ENCODE results near the gene RPLP1. TPM values are rescaled to one million over a fixed set of nuclear protein-coding genes. Genes with fewer than 3 reads are reported as not detected.

RPLP1 gene
- total RNA-seq, 4 donors from 2014 or later: 245 to 770 (median 386) TPM

DNA sequence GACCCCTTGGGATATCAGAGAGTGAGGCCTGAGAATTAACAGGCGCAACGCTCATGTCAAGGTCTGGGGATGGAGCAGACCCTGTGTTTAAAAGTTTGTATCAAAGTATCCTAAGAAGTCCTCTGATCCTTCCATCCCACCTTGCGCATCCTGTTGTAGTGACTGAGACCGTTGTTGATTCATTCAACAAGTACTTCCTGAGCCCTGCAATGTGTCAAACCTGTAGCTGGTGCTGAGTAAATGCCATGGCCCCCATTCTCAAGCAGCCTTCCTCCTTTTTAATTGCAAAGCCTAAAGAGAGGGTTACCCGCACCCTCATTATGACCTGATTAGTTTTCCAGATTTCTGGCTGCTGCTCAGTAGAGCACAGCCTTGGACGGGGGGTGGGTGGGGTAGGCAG lies 46.4 kb downstream of the RPLP1 start:
- no peak for DNase-seq
- H3K36me3 ChIP-seq: no peaks in the 10 kb centered on the region
- no peak for TF ChIP-seq POLR2A (IDR thresholded peaks at IDR 0.05)
- TF ChIP-seq, protein P1, sequence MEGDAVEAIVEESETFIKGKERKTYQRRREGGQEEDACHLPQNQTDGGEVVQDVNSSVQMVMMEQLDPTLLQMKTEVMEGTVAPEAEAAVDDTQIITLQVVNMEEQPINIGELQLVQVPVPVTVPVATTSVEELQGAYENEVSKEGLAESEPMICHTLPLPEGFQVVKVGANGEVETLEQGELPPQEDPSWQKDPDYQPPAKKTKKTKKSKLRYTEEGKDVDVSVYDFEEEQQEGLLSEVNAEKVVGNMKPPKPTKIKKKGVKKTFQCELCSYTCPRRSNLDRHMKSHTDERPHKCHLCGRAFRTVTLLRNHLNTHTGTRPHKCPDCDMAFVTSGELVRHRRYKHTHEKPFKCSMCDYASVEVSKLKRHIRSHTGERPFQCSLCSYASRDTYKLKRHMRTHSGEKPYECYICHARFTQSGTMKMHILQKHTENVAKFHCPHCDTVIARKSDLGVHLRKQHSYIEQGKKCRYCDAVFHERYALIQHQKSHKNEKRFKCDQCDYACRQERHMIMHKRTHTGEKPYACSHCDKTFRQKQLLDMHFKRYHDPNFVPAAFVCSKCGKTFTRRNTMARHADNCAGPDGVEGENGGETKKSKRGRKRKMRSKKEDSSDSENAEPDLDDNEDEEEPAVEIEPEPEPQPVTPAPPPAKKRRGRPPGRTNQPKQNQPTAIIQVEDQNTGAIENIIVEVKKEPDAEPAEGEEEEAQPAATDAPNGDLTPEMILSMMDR (IDR thresholded peaks at IDR 0.05): no peak
- H3K9me3 ChIP-seq: no peaks in the 10 kb centered on the region
- H3K4me1 ChIP-seq: no peaks in the 10 kb centered on the region
- no peak overlapping the region for H3K4me3 ChIP-seq
- H3K27me3 ChIP-seq: no peaks in the 10 kb centered on the region
- H3K27ac ChIP-seq: no peak overlapping the region

DNA sequence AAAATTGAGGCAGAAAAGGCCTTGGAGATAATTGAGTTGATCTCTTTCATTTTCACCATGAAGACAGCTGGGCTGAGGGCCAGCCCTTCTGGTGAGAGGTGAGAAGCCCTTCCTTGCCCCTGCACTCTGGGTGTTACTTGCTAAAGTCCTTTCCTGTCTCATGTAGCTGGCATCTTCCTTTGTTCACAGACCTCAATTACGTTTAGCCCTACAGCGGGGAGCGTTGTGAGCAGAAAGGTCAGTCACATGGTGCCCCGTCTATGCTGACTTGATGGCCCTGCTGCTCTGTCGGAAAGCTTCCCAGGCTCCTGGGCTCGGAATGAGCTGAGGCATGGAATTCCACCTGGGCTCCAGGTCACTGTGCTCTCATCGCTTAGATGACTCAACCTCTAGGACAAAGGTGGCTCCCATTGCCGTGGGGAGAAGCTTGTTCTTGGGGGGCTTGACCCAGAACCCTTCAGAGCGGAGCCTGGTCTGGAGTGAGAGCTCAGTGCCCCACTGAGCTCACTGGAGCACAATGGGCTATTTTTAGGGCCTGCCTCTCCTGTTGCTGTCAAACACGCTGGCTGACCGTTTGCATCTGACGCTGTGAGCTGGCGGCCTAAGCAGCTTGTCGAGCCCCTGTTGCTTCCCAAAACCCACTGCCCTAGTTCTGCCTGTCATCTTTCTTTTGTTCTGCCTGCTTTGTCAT lies 47.0 kb downstream of the RPLP1 start:
- H3K4me1 ChIP-seq: no peaks in the 10 kb centered on the region

DNA sequence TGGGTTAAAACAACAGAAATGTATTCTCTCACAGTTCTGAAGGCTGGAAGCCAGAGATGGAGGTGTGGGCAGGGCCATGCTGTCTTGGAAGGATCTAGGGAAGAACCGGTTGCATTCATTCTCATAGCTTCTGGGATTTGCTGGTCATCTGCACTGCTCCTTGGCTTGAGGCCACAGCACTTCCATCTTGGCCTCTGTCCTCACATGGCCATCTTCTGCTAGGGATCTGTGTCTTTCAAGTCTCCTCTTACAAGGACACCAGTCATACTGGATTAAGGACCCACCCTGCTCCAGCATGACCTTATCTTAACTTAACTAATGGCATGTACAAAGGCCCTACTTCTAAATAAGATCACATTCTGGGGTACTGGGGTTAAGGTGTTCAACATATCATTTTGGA lies 47.7 kb downstream of the RPLP1 start:
- Histone ChIP-seq H3K27ac (no peak overlapping the region), H3K9me3 (no peaks in the 10 kb centered on the region), H3K36me3 (no peaks in the 10 kb centered on the region), H3K4me1 (no peaks in the 10 kb centered on the region), H3K4me3 (no peak overlapping the region), H3K27me3 (no peaks in the 10 kb centered on the region)
- DNase-seq: no peak
- no peak for TF ChIP-seq POLR2A (IDR thresholded peaks at IDR 0.05)
- TF ChIP-seq, protein P1 (IDR thresholded peaks at IDR 0.05): no peak

More for the DNA sequence above, 47.0 kb downstream of the RPLP1 start:
- Histone ChIP-seq H3K4me3 (no peak overlapping the region), H3K9me3 (no peaks in the 10 kb centered on the region), H3K27me3 (no peaks in the 10 kb centered on the region), H3K36me3 (no peaks in the 10 kb centered on the region), H3K27ac (no peak overlapping the region)
- DNase-seq: no peak
- TF ChIP-seq, protein P1 (IDR thresholded peaks at IDR 0.05): no peak
- no peak for TF ChIP-seq POLR2A (IDR thresholded peaks at IDR 0.05)

DNA sequence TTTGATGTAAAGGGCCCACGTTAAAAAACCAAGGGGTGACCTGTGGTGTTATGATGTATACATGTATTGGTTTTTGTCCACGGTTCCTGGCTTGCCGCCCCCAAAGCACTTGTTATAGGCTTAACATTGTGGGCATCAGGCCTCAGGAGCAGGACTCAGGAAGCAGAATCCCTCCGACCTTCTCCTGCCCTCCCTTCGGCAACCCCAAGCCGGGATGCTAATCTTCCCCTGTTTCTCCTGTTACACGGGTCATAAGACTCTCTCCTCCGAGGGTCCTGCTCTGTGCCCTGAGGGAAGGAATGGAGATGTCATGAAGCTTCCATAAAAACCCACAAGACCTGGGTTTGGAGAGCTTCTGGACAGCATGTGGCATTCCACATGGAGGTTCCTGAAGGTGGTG lies 48.8 kb downstream of the RPLP1 start:
- no peaks in the 10 kb centered on the region for H3K4me1 ChIP-seq
- H3K27ac ChIP-seq: no peak overlapping the region
- no peak for TF ChIP-seq POLR2A (IDR thresholded peaks at IDR 0.05)
- DNase-seq: no peak
- H3K27me3 ChIP-seq: no peaks in the 10 kb centered on the region
- no peaks in the 10 kb centered on the region for H3K9me3 ChIP-seq
- H3K36me3 ChIP-seq: no peaks in the 10 kb centered on the region
- H3K4me3 ChIP-seq: no peak overlapping the region

DNA sequence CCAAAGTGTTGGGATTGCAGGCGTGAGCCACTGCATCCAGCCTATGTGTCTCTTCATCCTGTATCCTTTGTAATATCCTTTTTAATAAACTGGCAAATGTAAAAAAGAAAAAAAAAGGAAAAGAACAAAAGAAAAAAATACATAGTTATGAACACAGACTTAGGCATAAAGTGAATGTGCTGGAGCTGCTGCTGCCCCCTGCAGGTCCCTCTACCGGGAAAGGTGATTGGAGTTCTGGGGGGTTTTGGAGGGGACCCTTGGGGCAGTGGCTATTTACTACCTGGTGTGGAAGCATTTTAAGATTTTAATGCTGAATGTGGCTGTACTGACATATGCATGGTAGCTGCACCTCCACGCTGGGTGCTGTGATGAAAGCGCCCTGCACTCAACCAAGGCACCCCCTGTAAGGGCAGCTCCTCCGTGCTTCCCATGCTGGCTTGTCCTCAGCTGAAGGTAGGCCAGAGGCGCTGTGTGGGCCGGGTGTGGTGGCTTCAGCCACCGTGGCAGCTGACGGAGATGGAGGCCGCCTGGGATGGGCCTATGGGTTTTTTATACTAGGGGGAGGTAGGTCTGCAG lies 49.9 kb downstream of the RPLP1 start:
- Histone ChIP-seq H3K4me3 (no peak overlapping the region), H3K9me3 (no peaks in the 10 kb centered on the region), H3K4me1 (no peaks in the 10 kb centered on the region), H3K27me3 (no peaks in the 10 kb centered on the region), H3K27ac (no peak overlapping the region), H3K36me3 (no peaks in the 10 kb centered on the region)
- no peak for TF ChIP-seq POLR2A (IDR thresholded peaks at IDR 0.05)
- TF ChIP-seq, protein P1 (IDR thresholded peaks at IDR 0.05): no peak
- no peak for DNase-seq

DNA sequence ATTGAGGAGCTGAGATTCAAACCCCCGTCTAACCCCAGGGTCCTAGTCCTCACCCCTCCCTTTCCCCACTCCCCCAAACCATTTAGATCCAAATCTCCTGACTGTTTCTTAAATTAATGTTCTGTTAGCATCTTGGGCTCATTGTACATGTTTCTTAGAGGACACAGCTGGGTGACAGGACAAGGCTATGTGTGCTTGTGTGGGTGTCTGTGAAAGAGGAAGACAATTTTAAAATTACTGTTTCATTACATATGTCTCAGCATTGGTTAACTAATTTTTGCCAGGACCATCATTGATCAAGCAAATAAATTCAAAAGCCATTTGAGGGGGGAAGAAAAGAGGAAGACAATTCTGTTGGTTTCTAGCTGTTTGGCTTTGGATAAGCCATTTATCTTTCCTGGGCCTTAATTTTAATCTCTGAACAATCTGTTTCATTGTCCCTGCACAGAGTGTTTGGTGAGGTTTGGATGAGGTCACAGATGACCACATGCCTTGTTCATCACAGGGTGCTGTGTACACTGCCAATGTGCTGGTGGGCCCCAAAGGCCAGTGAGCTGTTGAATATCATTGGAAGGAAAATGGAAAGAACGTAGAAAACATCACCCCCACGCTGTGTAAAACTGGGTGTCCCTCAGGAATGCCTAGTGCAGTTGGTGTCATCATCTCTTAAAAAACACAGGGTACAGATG lies 51.9 kb downstream of the RPLP1 start:
- H3K27ac ChIP-seq: no peak overlapping the region
- H3K27me3 ChIP-seq: no peaks in the 10 kb centered on the region
- H3K4me3 ChIP-seq: no peak overlapping the region
- TF ChIP-seq, protein P1 (IDR thresholded peaks at IDR 0.05): no peak
- TF ChIP-seq POLR2A (IDR thresholded peaks at IDR 0.05): no peak
- no peak for DNase-seq
- H3K4me1 ChIP-seq: no peaks in the 10 kb centered on the region
- H3K9me3 ChIP-seq: no peaks in the 10 kb centered on the region
- no peaks in the 10 kb centered on the region for H3K36me3 ChIP-seq
